Type B pancreatic cell (in vitro differentiated cells): ENCODE measurements around the gene SIX5. TPM values are rescaled to one million over a fixed set of nuclear protein-coding genes. Genes with fewer than 3 reads are reported as not detected.

Experiments
- DNase-seq: peaks from one replicate; pipeline ENCODE4 v3.0.0; 2021; ENCODE audit warnings: mixed read lengths; ENCODE audit not compliant: unreplicated experiment; ENCODE audit errors: extremely low spot score
- H3K27ac Mint-ChIP-seq: 2 replicates; pipeline ENCODE4 v1.8.0; 2021; ENCODE audit warnings: mild to moderate bottlenecking, mixed read lengths
- H3K27me3 Mint-ChIP-seq: 2 replicates; pipeline ENCODE4 v1.8.0; 2021; ENCODE audit warnings: mixed read lengths
- H3K36me3 Mint-ChIP-seq: 2 replicates; pipeline ENCODE4 v1.8.0; 2021; ENCODE audit warnings: mixed read lengths
- H3K4me1 Mint-ChIP-seq: one replicate; pipeline ENCODE4 v1.8.0; 2021; ENCODE audit warnings: mixed read lengths; ENCODE audit not compliant: unreplicated experiment
- H3K4me3 Mint-ChIP-seq: 2 replicates; pipeline ENCODE4 v1.8.0; 2021; ENCODE audit warnings: mild to moderate bottlenecking, mixed read lengths
- H3K9me3 Mint-ChIP-seq: 2 replicates; pipeline ENCODE4 v1.8.0; 2021; ENCODE audit warnings: mixed read lengths
- total RNA-seq: library from RNA; stranded (reverse); gene quantifications from 2 replicates; pipeline ENCODE4 v1.2.1, GENCODE V29; 2021; ENCODE audit warnings: low replicate concordance
- TF ChIP-seq, protein P1 (sequence below): fragments of 200-600 bp; sonication (generic); conservative IDR thresholded peaks from 2 replicates; pipeline ENCODE4 v1.5.0; 2021; ENCODE audit warnings: antibody characterized with exemption, mild to moderate bottlenecking

The SIX5 gene
- total RNA-seq, 1 donor from 2014 or later = 38.0 TPM

- H3K4me1 Mint-ChIP-seq = peaks cover 6% of the 10 kb centered on the region
- no peaks in the 10 kb centered on the region for H3K27me3 Mint-ChIP-seq
- TF ChIP-seq, protein P1, sequence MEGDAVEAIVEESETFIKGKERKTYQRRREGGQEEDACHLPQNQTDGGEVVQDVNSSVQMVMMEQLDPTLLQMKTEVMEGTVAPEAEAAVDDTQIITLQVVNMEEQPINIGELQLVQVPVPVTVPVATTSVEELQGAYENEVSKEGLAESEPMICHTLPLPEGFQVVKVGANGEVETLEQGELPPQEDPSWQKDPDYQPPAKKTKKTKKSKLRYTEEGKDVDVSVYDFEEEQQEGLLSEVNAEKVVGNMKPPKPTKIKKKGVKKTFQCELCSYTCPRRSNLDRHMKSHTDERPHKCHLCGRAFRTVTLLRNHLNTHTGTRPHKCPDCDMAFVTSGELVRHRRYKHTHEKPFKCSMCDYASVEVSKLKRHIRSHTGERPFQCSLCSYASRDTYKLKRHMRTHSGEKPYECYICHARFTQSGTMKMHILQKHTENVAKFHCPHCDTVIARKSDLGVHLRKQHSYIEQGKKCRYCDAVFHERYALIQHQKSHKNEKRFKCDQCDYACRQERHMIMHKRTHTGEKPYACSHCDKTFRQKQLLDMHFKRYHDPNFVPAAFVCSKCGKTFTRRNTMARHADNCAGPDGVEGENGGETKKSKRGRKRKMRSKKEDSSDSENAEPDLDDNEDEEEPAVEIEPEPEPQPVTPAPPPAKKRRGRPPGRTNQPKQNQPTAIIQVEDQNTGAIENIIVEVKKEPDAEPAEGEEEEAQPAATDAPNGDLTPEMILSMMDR = no peak
- no peak for DNase-seq
- peaks cover 8% of the 10 kb centered on the region for H3K36me3 Mint-ChIP-seq
- H3K4me3 Mint-ChIP-seq = no peak overlapping the region
- no peak overlapping the region for H3K27ac Mint-ChIP-seq
- no peaks in the 10 kb centered on the region for H3K9me3 Mint-ChIP-seq
Observed at GRCh38 chr19:45785097-45785496, 16.0 kb upstream of the SIX5 start.

DNA sequence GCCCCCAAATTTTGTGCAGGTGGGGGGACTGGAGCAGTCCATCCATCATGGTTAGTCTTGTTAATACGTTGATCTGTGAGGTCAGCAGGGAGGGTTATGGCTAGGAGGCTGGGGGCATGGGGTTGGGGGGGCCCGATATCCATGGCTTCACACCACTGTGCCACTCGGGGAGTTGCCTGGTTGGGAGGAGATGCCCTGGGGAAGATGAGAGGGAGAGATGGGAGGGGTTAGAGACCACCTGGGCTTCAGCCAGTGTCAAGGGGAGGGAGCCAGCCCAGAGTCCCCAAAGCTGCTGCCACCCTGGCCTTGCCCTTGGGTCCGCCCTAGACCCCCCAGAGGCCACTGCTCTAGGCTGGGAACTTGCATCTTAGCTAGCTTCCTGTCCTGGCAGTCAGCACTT, 15.0 kb upstream of the SIX5 start:
- Mint-ChIP-seq H3K4me1 (peaks cover 16% of the 10 kb centered on the region), H3K9me3 (no peaks in the 10 kb centered on the region), H3K36me3 (peaks cover 11% of the 10 kb centered on the region), H3K27me3 (no peaks in the 10 kb centered on the region), H3K27ac (no peak overlapping the region), H3K4me3 (no peak overlapping the region)
- DNase-seq = no peak
- TF ChIP-seq, protein P1 = no peak

DNA sequence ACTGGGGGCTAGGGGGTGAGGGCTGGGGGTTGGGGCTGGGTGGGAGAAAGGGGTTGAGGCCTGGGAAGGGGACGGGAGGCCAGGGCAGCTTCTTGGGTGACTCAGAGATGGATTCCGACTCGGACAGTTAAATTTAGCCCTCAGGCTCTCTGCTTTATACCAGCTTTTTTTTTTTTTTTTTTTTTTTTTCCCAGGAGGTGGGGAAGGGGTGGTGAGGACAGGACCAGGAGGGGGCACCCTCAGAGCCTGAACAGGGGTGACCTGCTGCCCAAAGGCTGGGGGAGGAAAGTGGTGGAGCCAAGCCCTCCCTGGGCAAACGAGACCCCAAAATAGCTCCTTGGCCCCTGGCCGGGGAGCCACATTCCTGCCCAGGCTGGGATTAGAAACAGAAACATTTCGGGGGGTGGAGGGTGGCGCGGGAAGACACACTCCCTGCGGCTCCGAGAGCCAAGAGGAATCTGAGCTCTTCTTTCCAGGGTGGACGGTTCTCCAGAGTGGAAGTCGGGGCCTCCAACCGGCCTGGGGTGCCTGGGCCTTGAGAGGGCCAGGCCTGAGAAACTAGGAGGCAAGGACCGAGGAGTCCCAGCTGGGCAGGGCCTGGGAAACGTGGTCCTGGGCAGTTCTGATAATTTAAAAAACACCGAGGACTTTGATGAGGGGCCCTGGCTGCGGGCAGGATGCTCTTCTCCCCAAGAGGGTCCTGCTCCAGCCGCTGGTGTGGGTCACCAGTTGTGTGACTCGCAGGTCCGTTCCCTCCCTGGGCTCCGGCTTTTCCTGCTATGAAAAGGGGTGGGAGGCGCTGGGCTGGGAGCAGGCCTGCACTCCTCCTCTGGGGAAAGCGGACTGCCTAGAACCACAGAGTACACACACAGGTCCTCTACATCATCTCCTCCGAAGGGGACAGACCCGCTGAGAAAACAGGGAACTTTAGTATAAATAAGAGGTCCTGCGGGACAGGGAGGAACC, 14.1 kb upstream of the SIX5 start:
- Mint-ChIP-seq H3K4me1 (peaks cover 20% of the 10 kb centered on the region), H3K27ac (peak overlapping the region; percentile 21), H3K4me3 (no peak overlapping the region), H3K27me3 (no peaks in the 10 kb centered on the region), H3K36me3 (peaks cover 9% of the 10 kb centered on the region), H3K9me3 (no peaks in the 10 kb centered on the region)
- no peak for DNase-seq
- TF ChIP-seq, protein P1 = no peak

GRCh38 chr19:45782162-45782691, 13.2 kb upstream of the SIX5 start, which contains the start of gene DMPK:
TSS of gene DMPK (minus strand) at chr19:45782490. CDS start at chr19:45782352, 138 bp downstream.
- H3K4me3 Mint-ChIP-seq = no peak within 1 kb of the TSS
- no peaks in the 10 kb centered on the region for H3K9me3 Mint-ChIP-seq
- peak within 1 kb of the TSS; percentile 21 for H3K27ac Mint-ChIP-seq
- DNase-seq = no peak
- H3K36me3 Mint-ChIP-seq = peaks cover 7% of the 10 kb centered on the region
- TF ChIP-seq, protein P1 = no peak
- peaks cover 20% of the 10 kb centered on the region for H3K4me1 Mint-ChIP-seq
- no peaks in the 10 kb centered on the region for H3K27me3 Mint-ChIP-seq

DNA sequence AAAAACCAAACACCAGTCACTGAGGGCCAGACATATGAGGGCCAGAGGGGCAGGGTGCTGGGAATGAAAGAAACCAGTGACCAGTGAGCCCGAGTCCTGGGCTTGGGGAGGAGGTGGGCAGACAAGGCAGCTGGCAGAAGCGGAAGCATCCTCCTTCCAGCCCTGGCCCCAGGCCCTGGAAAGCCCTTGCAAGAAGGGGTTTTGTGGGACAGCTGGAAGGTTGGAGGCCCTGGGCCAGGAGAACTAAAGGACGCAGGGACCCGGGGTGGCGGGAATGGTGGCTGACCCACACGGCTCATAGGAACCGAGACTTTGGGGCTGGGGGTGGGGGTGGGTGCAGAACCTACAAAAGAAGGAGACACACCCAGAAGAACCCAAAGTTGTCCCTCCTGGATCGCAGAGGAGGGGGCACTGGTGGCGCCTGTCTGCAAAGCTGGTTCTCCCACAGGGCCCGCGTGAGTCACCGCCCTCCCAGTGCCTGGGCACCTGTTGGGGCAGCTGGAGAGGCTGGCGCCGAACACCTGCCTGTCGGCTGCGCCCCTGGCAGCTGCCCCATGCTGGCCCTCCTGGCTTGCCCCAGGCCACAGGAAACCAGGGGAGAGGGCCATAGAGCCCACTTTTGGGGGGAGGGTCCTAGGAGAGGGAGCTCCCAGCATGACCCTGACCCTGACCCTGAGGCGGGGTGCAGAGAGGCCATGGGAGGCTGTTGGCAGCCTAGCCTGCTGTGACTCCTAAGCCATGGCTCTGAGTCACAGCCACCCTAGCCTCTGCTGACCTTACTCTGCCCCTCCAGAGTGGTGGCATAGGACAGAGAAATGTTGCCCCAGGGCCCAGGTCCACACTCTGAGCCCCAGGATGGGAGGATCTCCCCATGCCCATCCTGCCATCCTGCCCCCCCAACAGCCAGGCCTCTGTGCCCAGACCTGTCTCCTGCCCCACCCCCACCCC, 12.4 kb upstream of the SIX5 start:
- Mint-ChIP-seq H3K4me1 (peaks cover 20% of the 10 kb centered on the region), H3K36me3 (peaks cover 11% of the 10 kb centered on the region), H3K4me3 (peak overlapping the region; percentile 23), H3K27me3 (no peaks in the 10 kb centered on the region), H3K9me3 (no peaks in the 10 kb centered on the region), H3K27ac (no peak overlapping the region)
- no peak for DNase-seq
- TF ChIP-seq, protein P1 = no peak
